Aorta (tissue), 5 donors: ENCODE results near the gene REPS1. TPM values are rescaled to one million over a fixed set of nuclear protein-coding genes. Genes with fewer than 3 reads are reported as not detected.
"Not testable (repeated sequence)": the region's sequence is repeated elsewhere in the genome, so short reads cannot be mapped to it uniquely, and the experiment has no call there.

Source experiments
- ATAC-seq: fragments of 200-7000 bp; cut with Tn5 transposase; one replicate; pipeline ENCODE4 v1.9.1; 2022; ENCODE audit warnings: moderate library complexity; ENCODE audit not compliant: low FRiP score
- DNase-seq, 2 donors: peaks; one replicate each; pipeline ENCODE4 v3.0.0-alpha.2; 2020
- H3K27ac ChIP-seq, 2 donors: one replicate each; pipeline ENCODE4 v1.5.1; 2013; ENCODE audit warnings: low read length in 2 of 2, mild to moderate bottlenecking in 2 of 2, moderate library complexity in 2 of 2, control low read depth in 1 of 2, inconsistent platforms in 1 of 2, low read depth in 1 of 2
- H3K27me3 ChIP-seq, 2 donors: one replicate each; pipeline ENCODE4 v1.6.1; 2013; ENCODE audit warnings: control low read depth in 1 of 2, low read length in 1 of 2, mild to moderate bottlenecking in 1 of 2, moderate library complexity in 1 of 2; ENCODE audit not compliant: insufficient read depth in 2 of 2, control insufficient read depth in 1 of 2
- H3K36me3 ChIP-seq, 2 donors: one replicate each; pipeline ENCODE4 v1.6.1; 2013; ENCODE audit warnings: control low read depth in 1 of 2, low read length in 1 of 2, mild to moderate bottlenecking in 1 of 2; ENCODE audit not compliant: insufficient read depth in 2 of 2, control insufficient read depth in 1 of 2
- H3K4me1 ChIP-seq, 2 donors: one replicate each; pipeline ENCODE4 v1.6.1; 2013; ENCODE audit warnings: low read length in 2 of 2, control low read depth in 1 of 2, mild to moderate bottlenecking in 1 of 2, moderate library complexity in 1 of 2; ENCODE audit not compliant: insufficient read depth in 2 of 2, control insufficient read depth in 1 of 2
- H3K4me3 ChIP-seq, 2 donors: one replicate each; pipeline ENCODE4 v1.5.1; 2013; ENCODE audit warnings: low read length in 2 of 2, control low read depth in 1 of 2, mild to moderate bottlenecking in 1 of 2
- H3K9me3 ChIP-seq: one replicate; pipeline ENCODE4 v1.6.1; 2013; ENCODE audit warnings: mild to moderate bottlenecking, low read length; ENCODE audit not compliant: control insufficient read depth
- WGBS, 2 donors: extraction: QIAGEN DNeasy Blood & Tissue Kit; methylation state at CpG; one replicate each; pipeline ENCODE4 v1.1.7; 2013; 5-methylcytosine and 5-hydroxymethylcytosine counted together
- intact Hi-C, 2 donors: fragments of 100-400 bp; cut with DNase I; formaldehyde crosslinking; loops; one replicate each; pipeline versions ENCODE4 v1.14.2 to v1.15.0; 2022
- polyA plus RNA-seq, 2 donors: library from polyadenylated mRNA; stranded (reverse); fragments of 200-250 nt; gene quantifications; one replicate each; pipeline ENCODE4 v1.2.3, GENCODE V29; 2013
- total RNA-seq, 2 donors: library from RNA; stranded (reverse); fragmentation: NEBNext Ultra II Directional; extraction: Animal tissue kit (Norgen Biotek cat#: 25700); gene quantifications; one replicate each; pipeline ENCODE4 v1.2.1, GENCODE V29; 2021
- donor health status: healthy with polysubstance abuse.
- donor health status: Bipolar disorder and iron deficiency.
- donor health status: DM: no; HTN: no; CAD: no.
- donor health status: DM: no; HTN: no; CAD: no.
- donor health status: DM: yes; HTN: yes; CAD: no.

The REPS1 gene
- total and polyA plus RNA-seq, 4 donors, result 10.1 to 40.8 (median 31.1) TPM

GRCh38 chr6:138945354-138945753 lies 42.7 kb downstream of the REPS1 start:
- 94 to 95% methylated on average over 5 of the region's 5 CpGs for WGBS, 2 donors
- H3K36me3 ChIP-seq, result no peaks in the 10 kb centered on the region
- H3K9me3 ChIP-seq, result no peaks in the 10 kb centered on the region
- H3K4me1 ChIP-seq, result peaks cover 0 to 3% of the 10 kb centered on the region in 2 donors
- DNase-seq, result no peak
- no peak overlapping the region for H3K27ac ChIP-seq
- no peaks in the 10 kb centered on the region for H3K27me3 ChIP-seq
- no peak overlapping the region for H3K4me3 ChIP-seq
- ATAC-seq, result no peak
- intact Hi-C loops, result no loop called here

- H3K27me3 ChIP-seq, result no peaks in the 10 kb centered on the region
- WGBS, 2 donors, result 70 to 81% methylated on average over 1 of the region's 1 CpG
- intact Hi-C loops, result no loop called here
- no peaks in the 10 kb centered on the region for H3K36me3 ChIP-seq
- ATAC-seq (no peak), DNase-seq (no peak)
- peaks cover 0 to 3% of the 10 kb centered on the region in 2 donors for H3K4me1 ChIP-seq
- no peak overlapping the region for H3K27ac ChIP-seq
- H3K9me3 ChIP-seq, result no peaks in the 10 kb centered on the region
- no peak overlapping the region for H3K4me3 ChIP-seq
Measured at GRCh38 chr6:138944412-138944811, 43.6 kb downstream of the REPS1 start.

GRCh38 chr6:138943089-138943625 lies 44.9 kb downstream of the REPS1 start:
- Histone ChIP-seq H3K27ac (no peak overlapping the region), H3K9me3 (no peaks in the 10 kb centered on the region), H3K4me3 (no peak overlapping the region), H3K36me3 (no peaks in the 10 kb centered on the region), H3K27me3 (no peaks in the 10 kb centered on the region), H3K4me1 (no peaks in the 10 kb centered on the region)
- ATAC-seq (no peak), DNase-seq (no peak)
- intact Hi-C loops, result no loop called here
- 97 to 98% methylated on average over 2 of the region's 2 CpGs for WGBS, 2 donors

- H3K4me3 ChIP-seq, H3K27ac ChIP-seq, H3K9me3 ChIP-seq, ATAC-seq, H3K27me3 ChIP-seq, DNase-seq, H3K36me3 ChIP-seq, intact Hi-C loops, H3K4me1 ChIP-seq: not testable (repeated sequence)
- 94 to 96% methylated on average over 1 of the region's 1 CpG for WGBS, 2 donors
Measured at GRCh38 chr6:138936873-138937272, 51.2 kb downstream of the REPS1 start.

- no peak for DNase-seq
- Histone ChIP-seq H3K4me3 (no peak overlapping the region), H3K36me3 (no peaks in the 10 kb centered on the region), H3K4me1 (no peaks in the 10 kb centered on the region), H3K27ac (no peak overlapping the region), H3K9me3 (no peaks in the 10 kb centered on the region), H3K27me3 (no peaks in the 10 kb centered on the region)
- 92 to 97% methylated on average over 1 of the region's 1 CpG for WGBS, 2 donors
- intact Hi-C loops, result no loop called here
- no peak for ATAC-seq
Measured at GRCh38 chr6:138931660-138932059, 56.4 kb downstream of the REPS1 start.

- H3K36me3 ChIP-seq, result peaks cover 0 to 2% of the 10 kb centered on the region in 2 donors
- WGBS, 2 donors, result 90 to 91% methylated on average over 3 of the region's 3 CpGs
- ATAC-seq (no peak), DNase-seq (no peak)
- intact Hi-C loops, result no loop called here
- no peaks in the 10 kb centered on the region for H3K4me1 ChIP-seq
- no peak overlapping the region for H3K27ac ChIP-seq
- H3K4me3 ChIP-seq, result no peak overlapping the region
- no peaks in the 10 kb centered on the region for H3K27me3 ChIP-seq
- H3K9me3 ChIP-seq, result no peaks in the 10 kb centered on the region
Measured at GRCh38 chr6:138926579-138926978, 61.5 kb downstream of the REPS1 start.

GRCh38 chr6:138925806-138926205 lies 62.2 kb downstream of the REPS1 start:
- DNase-seq, result no peak
- no peaks in the 10 kb centered on the region for H3K27me3 ChIP-seq
- 87 to 91% methylated on average over 2 of the region's 2 CpGs for WGBS, 2 donors

GRCh38 chr6:138923561-138923960 lies 64.5 kb downstream of the REPS1 start:
- intact Hi-C loops, result no loop called here
- H3K27me3 ChIP-seq, result no peaks in the 10 kb centered on the region
- ATAC-seq, result no peak
- H3K36me3 ChIP-seq, result peaks cover 0 to 6% of the 10 kb centered on the region in 2 donors
- no peak overlapping the region for H3K27ac ChIP-seq
- H3K9me3 ChIP-seq, result no peaks in the 10 kb centered on the region
- no peaks in the 10 kb centered on the region for H3K4me1 ChIP-seq
- no peak overlapping the region for H3K4me3 ChIP-seq
- DNase-seq, result no peak

More at GRCh38 chr6:138925806-138926205, 62.2 kb downstream of the REPS1 start:
- Histone ChIP-seq H3K27ac (no peak overlapping the region), H3K36me3 (peaks cover 0 to 2% of the 10 kb centered on the region in 2 donors), H3K4me3 (no peak overlapping the region), H3K9me3 (no peaks in the 10 kb centered on the region), H3K4me1 (no peaks in the 10 kb centered on the region)
- intact Hi-C loops, result no loop called here
- ATAC-seq, result no peak

- Histone ChIP-seq H3K9me3 (no peaks in the 10 kb centered on the region), H3K36me3 (peaks cover 0 to 8% of the 10 kb centered on the region in 2 donors), H3K4me1 (no peaks in the 10 kb centered on the region), H3K27ac (no peak overlapping the region), H3K27me3 (no peaks in the 10 kb centered on the region), H3K4me3 (no peak overlapping the region)
- intact Hi-C loops, result no loop called here
- no peak for DNase-seq
- 94 to 96% methylated on average over 3 of the region's 3 CpGs for WGBS, 2 donors
- no peak for ATAC-seq
Measured at GRCh38 chr6:138920906-138921305, 67.1 kb downstream of the REPS1 start.
